SK-N-SH (cell line): Measurements from ENCODE around the gene CREB5.

Experiments
- EP300 ChIP-seq, 2 experiments: IDR thresholded peaks; 2 replicates each; pipeline versions ENCODE4 v1.4.0 to v1.6.1; 2012; ENCODE audit warnings: borderline replicate concordance in 1 of 2, low read depth in 1 of 2, low read length in 1 of 2
- FOXJ3 ChIP-seq: sonication (generic); formaldehyde crosslinking; IDR thresholded peaks from 2 replicates; pipeline ENCODE4 v1.5.1; 2020; ENCODE audit warnings: mild to moderate bottlenecking, missing genetic modification reagents
- MEF2A ChIP-seq: IDR thresholded peaks from 2 replicates; pipeline ENCODE4 v1.4.0; 2012; ENCODE audit warnings: low read depth, borderline replicate concordance
- POLR2AphosphoS5 ChIP-seq: IDR thresholded peaks from 2 replicates; pipeline ENCODE4 v1.6.1; 2012; ENCODE audit warnings: low read depth, low read length
- TF ChIP-seq, protein P1 (sequence below): fragments of 200-600 bp; sonication (generic); IDR thresholded peaks from 2 replicates; pipeline ENCODE4 v1.6.1; 2017; ENCODE audit warnings: antibody characterized with exemption, mild to moderate bottlenecking, moderate library complexity
- TF ChIP-seq, protein P2 (sequence below): IDR thresholded peaks from 2 replicates; pipeline ENCODE4 v1.4.0; 2012; ENCODE audit warnings: low read depth, borderline replicate concordance
- TF ChIP-seq, protein P3 (sequence below): IDR thresholded peaks from 2 replicates; pipeline ENCODE4 v1.4.0; 2012; ENCODE audit warnings: low read depth
- TF ChIP-seq, protein P4 (sequence below): IDR thresholded peaks from 2 replicates; pipeline ENCODE4; 2012
- TF ChIP-seq, protein P5 (sequence below): IDR thresholded peaks from 2 replicates; pipeline ENCODE4 v1.6.1; 2012; ENCODE audit warnings: mild to moderate bottlenecking, low read depth, low read length, moderate library complexity

DNA sequence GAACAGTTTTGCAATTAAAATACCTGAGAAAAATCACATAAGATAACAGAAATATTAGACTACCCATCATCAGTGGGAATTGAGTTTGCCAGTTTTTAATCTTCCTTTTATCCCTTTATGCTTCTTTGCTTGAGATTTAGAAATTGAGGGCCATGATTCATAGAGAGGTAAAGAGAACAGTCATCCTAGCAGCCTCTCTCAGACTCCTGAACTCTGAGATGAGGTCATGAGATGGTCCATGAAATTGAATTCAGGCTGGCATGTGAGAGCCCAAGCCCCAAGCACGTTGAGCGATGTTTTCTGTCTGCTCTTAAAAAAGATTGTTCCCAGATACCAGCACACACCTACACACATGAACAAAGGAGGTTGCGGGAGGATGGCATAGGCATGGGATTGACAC lies 91.1 kb downstream of the CREB5 start:
- TF ChIP-seq, protein P1, sequence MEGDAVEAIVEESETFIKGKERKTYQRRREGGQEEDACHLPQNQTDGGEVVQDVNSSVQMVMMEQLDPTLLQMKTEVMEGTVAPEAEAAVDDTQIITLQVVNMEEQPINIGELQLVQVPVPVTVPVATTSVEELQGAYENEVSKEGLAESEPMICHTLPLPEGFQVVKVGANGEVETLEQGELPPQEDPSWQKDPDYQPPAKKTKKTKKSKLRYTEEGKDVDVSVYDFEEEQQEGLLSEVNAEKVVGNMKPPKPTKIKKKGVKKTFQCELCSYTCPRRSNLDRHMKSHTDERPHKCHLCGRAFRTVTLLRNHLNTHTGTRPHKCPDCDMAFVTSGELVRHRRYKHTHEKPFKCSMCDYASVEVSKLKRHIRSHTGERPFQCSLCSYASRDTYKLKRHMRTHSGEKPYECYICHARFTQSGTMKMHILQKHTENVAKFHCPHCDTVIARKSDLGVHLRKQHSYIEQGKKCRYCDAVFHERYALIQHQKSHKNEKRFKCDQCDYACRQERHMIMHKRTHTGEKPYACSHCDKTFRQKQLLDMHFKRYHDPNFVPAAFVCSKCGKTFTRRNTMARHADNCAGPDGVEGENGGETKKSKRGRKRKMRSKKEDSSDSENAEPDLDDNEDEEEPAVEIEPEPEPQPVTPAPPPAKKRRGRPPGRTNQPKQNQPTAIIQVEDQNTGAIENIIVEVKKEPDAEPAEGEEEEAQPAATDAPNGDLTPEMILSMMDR = no peak
- TF ChIP-seq POLR2AphosphoS5 (no peak), EP300 (IDR thresholded peaks at IDR 0.05; ENCODE audit: borderline replicate concordance in 1 of 2, low read depth in 1 of 2, low read length in 1 of 2) (no peak), FOXJ3 (CRISPR knock-in tag) (no peak), MEF2A (no peak)
- TF ChIP-seq, protein P2, sequence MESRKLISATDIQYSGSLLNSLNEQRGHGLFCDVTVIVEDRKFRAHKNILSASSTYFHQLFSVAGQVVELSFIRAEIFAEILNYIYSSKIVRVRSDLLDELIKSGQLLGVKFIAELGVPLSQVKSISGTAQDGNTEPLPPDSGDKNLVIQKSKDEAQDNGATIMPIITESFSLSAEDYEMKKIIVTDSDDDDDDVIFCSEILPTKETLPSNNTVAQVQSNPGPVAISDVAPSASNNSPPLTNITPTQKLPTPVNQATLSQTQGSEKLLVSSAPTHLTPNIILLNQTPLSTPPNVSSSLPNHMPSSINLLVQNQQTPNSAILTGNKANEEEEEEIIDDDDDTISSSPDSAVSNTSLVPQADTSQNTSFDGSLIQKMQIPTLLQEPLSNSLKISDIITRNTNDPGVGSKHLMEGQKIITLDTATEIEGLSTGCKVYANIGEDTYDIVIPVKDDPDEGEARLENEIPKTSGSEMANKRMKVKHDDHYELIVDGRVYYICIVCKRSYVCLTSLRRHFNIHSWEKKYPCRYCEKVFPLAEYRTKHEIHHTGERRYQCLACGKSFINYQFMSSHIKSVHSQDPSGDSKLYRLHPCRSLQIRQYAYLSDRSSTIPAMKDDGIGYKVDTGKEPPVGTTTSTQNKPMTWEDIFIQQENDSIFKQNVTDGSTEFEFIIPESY = no peak
- TF ChIP-seq, protein P3, sequence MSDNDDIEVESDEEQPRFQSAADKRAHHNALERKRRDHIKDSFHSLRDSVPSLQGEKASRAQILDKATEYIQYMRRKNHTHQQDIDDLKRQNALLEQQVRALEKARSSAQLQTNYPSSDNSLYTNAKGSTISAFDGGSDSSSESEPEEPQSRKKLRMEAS = no peak
- TF ChIP-seq, protein P4, sequence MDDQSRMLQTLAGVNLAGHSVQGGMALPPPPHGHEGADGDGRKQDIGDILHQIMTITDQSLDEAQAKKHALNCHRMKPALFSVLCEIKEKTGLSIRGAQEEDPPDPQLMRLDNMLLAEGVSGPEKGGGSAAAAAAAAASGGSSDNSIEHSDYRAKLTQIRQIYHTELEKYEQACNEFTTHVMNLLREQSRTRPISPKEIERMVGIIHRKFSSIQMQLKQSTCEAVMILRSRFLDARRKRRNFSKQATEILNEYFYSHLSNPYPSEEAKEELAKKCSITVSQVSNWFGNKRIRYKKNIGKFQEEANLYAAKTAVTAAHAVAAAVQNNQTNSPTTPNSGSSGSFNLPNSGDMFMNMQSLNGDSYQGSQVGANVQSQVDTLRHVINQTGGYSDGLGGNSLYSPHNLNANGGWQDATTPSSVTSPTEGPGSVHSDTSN = no peak
- TF ChIP-seq, protein P5, sequence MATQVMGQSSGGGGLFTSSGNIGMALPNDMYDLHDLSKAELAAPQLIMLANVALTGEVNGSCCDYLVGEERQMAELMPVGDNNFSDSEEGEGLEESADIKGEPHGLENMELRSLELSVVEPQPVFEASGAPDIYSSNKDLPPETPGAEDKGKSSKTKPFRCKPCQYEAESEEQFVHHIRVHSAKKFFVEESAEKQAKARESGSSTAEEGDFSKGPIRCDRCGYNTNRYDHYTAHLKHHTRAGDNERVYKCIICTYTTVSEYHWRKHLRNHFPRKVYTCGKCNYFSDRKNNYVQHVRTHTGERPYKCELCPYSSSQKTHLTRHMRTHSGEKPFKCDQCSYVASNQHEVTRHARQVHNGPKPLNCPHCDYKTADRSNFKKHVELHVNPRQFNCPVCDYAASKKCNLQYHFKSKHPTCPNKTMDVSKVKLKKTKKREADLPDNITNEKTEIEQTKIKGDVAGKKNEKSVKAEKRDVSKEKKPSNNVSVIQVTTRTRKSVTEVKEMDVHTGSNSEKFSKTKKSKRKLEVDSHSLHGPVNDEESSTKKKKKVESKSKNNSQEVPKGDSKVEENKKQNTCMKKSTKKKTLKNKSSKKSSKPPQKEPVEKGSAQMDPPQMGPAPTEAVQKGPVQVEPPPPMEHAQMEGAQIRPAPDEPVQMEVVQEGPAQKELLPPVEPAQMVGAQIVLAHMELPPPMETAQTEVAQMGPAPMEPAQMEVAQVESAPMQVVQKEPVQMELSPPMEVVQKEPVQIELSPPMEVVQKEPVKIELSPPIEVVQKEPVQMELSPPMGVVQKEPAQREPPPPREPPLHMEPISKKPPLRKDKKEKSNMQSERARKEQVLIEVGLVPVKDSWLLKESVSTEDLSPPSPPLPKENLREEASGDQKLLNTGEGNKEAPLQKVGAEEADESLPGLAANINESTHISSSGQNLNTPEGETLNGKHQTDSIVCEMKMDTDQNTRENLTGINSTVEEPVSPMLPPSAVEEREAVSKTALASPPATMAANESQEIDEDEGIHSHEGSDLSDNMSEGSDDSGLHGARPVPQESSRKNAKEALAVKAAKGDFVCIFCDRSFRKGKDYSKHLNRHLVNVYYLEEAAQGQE = no peak
